HCT116 (cell line): ENCODE measurements around the gene RALGPS1.

Source experiments
- EZH2 ChIP-seq: fragments of 200-600 bp; sonication (generic); IDR thresholded peaks from 2 replicates; pipeline ENCODE4 v1.6.1; 2017; ENCODE audit warnings: antibody characterized with exemption, mixed run types
- JUND ChIP-seq: IDR thresholded peaks from 2 replicates; pipeline ENCODE4 v1.6.1; 2012
- MAX ChIP-seq: IDR thresholded peaks from 2 replicates; pipeline ENCODE4 v1.6.1; 2012
- POLR2A ChIP-seq: IDR thresholded peaks from 2 replicates; pipeline ENCODE4 v1.7.0; 2011; ENCODE audit warnings: borderline replicate concordance; ENCODE audit not compliant: insufficient read depth, insufficient read length; ENCODE audit errors: extremely low read depth
- POLR2AphosphoS5 ChIP-seq: IDR thresholded peaks from 2 replicates; pipeline ENCODE4 v1.6.1; 2011; ENCODE audit warnings: mild to moderate bottlenecking, low read depth, low read length, moderate library complexity
- RAD21 ChIP-seq: IDR thresholded peaks from 2 replicates; pipeline ENCODE4 v1.6.1; 2012; ENCODE audit warnings: low read depth, mild to moderate bottlenecking
- SIN3A ChIP-seq: IDR thresholded peaks from 2 replicates; pipeline ENCODE4 v1.6.1; 2012; ENCODE audit warnings: low read depth
- SP1 ChIP-seq: IDR thresholded peaks from 2 replicates; pipeline ENCODE4 v1.6.1; 2012; ENCODE audit warnings: low read depth
- SRF ChIP-seq: IDR thresholded peaks from 2 replicates; pipeline ENCODE4 v1.6.1; 2012; ENCODE audit warnings: low read depth
- TCF7L2 ChIP-seq: IDR thresholded peaks from 2 replicates; pipeline ENCODE4 v1.7.0; 2011; ENCODE audit warnings: borderline replicate concordance, inconsistent platforms; ENCODE audit not compliant: insufficient read depth, insufficient read length; ENCODE audit errors: extremely low read depth
- YY1 ChIP-seq: IDR thresholded peaks from 2 replicates; pipeline ENCODE4 v1.6.1; 2011; ENCODE audit warnings: low read length, low read depth, moderate library complexity, mild to moderate bottlenecking; ENCODE audit not compliant: insufficient replicate concordance; ENCODE audit errors: extremely low read depth
- TF ChIP-seq, protein P1 (sequence below), 3 experiments: fragments of 200-600 bp in 1 of 3; sonication (generic) in 1 of 3; IDR thresholded peaks in 2 of 3; conservative IDR thresholded peaks in 1 of 3; 2 replicates each; pipeline ENCODE4 v1.5.1; 2012 to 2017; ENCODE audit warnings: low read depth in 2 of 3, low read length in 2 of 3, antibody characterized with exemption in 1 of 3, borderline replicate concordance in 1 of 3, control low read depth in 1 of 3, mild to moderate bottlenecking in 1 of 3, mixed read lengths in 1 of 3, mixed run types in 1 of 3, moderate library complexity in 1 of 3; ENCODE audit not compliant: insufficient read depth in 1 of 3
- TF ChIP-seq, protein P2 (sequence below): IDR thresholded peaks from 2 replicates; pipeline ENCODE4 v1.6.1; 2012

DNA sequence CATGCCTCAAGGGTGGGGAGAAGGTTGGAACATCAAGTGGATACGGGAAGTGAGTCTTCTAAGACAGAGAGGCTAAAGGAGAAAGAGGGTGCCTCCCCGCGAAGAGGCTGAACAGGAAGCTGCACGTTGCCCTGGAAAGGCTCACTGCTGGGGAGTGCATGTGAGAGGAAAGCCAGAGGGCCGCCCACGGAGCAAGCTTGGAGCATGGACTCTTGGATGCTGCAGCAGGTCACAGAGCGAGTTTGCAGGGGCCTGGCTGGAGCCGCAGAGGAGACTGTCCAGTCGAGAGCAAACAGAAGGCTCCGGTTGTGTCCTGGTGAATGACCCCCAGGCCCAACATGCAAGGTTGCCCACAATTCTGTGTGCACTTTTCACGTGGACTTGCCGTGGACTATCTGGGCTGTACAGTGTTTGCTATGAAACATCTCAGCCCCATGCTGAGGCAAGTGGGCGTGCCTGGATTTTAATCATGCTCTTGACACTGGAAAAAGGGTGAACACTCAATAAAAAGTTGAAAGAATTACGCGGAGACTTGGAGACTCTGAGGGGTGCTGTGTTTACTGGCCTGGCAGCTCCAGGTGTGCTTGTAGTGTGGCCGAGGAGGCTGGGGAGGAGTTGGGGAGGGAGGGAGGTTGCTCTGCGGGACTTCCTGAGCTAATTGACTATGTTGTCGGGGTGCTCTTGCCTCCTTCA, 295.5 kb downstream of the RALGPS1 start:
- TF ChIP-seq SP1 (no peak), JUND (no peak), POLR2A (no peak), TCF7L2 (no peak), RAD21 (no peak), POLR2AphosphoS5 (no peak), EZH2 (no peak), YY1 (no peak), SIN3A (no peak), MAX (no peak), SRF (no peak)
- TF ChIP-seq, protein P1, sequence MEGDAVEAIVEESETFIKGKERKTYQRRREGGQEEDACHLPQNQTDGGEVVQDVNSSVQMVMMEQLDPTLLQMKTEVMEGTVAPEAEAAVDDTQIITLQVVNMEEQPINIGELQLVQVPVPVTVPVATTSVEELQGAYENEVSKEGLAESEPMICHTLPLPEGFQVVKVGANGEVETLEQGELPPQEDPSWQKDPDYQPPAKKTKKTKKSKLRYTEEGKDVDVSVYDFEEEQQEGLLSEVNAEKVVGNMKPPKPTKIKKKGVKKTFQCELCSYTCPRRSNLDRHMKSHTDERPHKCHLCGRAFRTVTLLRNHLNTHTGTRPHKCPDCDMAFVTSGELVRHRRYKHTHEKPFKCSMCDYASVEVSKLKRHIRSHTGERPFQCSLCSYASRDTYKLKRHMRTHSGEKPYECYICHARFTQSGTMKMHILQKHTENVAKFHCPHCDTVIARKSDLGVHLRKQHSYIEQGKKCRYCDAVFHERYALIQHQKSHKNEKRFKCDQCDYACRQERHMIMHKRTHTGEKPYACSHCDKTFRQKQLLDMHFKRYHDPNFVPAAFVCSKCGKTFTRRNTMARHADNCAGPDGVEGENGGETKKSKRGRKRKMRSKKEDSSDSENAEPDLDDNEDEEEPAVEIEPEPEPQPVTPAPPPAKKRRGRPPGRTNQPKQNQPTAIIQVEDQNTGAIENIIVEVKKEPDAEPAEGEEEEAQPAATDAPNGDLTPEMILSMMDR (IDR thresholded peaks at IDR 0.05 in 2 of 3, conservative IDR thresholded peaks at IDR 0.05 in 1 of 3; ENCODE audit: borderline replicate concordance in 1 of 3, insufficient read depth in 1 of 3, low read depth in 2 of 3, low read length in 2 of 3), result no peak
- TF ChIP-seq, protein P2, sequence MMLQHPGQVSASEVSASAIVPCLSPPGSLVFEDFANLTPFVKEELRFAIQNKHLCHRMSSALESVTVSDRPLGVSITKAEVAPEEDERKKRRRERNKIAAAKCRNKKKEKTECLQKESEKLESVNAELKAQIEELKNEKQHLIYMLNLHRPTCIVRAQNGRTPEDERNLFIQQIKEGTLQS, result no peak
